DND-41 (cell line): Measurements from ENCODE around the gene NXPH1.

Source experiments
- CTCF ChIP-seq: IDR thresholded peaks from 2 replicates; pipeline ENCODE4 v1.5.1; 2012; ENCODE audit warnings: borderline replicate concordance, low read length, moderate library complexity, mild to moderate bottlenecking; ENCODE audit not compliant: poor library complexity, severe bottlenecking; ENCODE audit errors: extremely low read depth
- EZH2 ChIP-seq: IDR thresholded peaks from 3 replicates; pipeline ENCODE4 v1.6.1; 2012; ENCODE audit warnings: borderline replicate concordance, low read depth, mild to moderate bottlenecking, moderate library complexity, low read length, inconsistent platforms; ENCODE audit not compliant: severe bottlenecking

- TF ChIP-seq CTCF (no peak), EZH2 (no peak)
Observed at GRCh38 chr7:8747338-8747737, 313.9 kb downstream of the NXPH1 start.
